Adrenal gland (tissue), 5 donors: Measurements from ENCODE around the gene FAM114A1.

Source experiments
- CTCF ChIP-seq, 6 experiments: fragments of 450-650 bp in 4 of 6; fragments of 200-600 bp in 2 of 6; sonication (generic) in 1 of 6; IDR thresholded peaks; 1 replicate in 5 of 6; 2 replicates in 1 of 6; pipeline versions ENCODE4 v1.5.1 to v1.8.0; 2016 to 2021; ENCODE audit warnings: antibody characterized with exemption in 6 of 6, mild to moderate bottlenecking in 2 of 6, moderate library complexity in 1 of 6
- POLR2A ChIP-seq, 2 donors: fragments of 450-650 bp; IDR thresholded peaks; one replicate each; pipeline ENCODE4 v1.6.1; 2017; ENCODE audit warnings: antibody characterized with exemption in 2 of 2, mild to moderate bottlenecking in 2 of 2, moderate library complexity in 1 of 2
- donor health status: DM: no; HTN: no; CAD: no.

GRCh38 chr4:38979511-38980230 lies 112.1 kb downstream of the FAM114A1 start:
- TF ChIP-seq CTCF (IDR thresholded peaks at IDR 0.05) (no peak), POLR2A (IDR thresholded peaks at IDR 0.05) (no peak)
